Esophagus mucosa (tissue), 1 donor: ENCODE measurements around the gene TRMT44. TPM values are rescaled to one million over a fixed set of nuclear protein-coding genes. Genes with fewer than 3 reads are reported as not detected.

Source experiments
- ATAC-seq: fragments of 200-7000 bp; cut with Tn5 transposase; one replicate; pipeline ENCODE4 v1.9.1; 2020
- total RNA-seq: library from RNA; stranded (reverse); gene quantifications from one replicate; pipeline ENCODE4 v1.2.4, GENCODE V29; 2023
- donor health status: DM: yes; HTN: yes; CAD: no.

Gene TRMT44
- total RNA-seq, 1 donor from 2014 or later, result 15.7 TPM

DNA sequence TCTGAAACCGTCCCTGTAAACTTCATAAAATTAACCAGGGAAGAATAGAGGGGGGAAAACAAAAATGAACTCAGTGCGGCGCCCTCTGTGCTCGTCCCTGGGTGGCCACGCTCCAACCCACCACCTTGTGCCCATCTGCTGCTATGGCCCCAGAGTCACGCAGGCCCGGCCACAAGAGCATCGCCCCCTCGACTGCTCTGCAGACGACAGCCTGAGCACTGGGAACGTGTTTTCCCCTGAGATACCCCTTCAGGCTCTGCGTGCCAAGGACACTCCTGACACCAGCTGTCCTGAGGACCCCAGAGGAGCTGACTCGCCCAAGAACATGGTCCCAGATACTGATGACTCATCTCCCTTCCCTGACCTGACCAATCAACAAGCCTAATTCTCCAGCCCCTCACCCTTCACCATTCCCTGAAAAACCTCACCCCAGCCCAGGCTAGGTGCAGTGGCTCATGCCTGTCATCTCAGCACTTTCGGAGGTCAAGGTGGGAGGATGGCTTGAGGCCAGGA is 75.5 kb downstream of the TRMT44 start:
- no peak for ATAC-seq

DNA sequence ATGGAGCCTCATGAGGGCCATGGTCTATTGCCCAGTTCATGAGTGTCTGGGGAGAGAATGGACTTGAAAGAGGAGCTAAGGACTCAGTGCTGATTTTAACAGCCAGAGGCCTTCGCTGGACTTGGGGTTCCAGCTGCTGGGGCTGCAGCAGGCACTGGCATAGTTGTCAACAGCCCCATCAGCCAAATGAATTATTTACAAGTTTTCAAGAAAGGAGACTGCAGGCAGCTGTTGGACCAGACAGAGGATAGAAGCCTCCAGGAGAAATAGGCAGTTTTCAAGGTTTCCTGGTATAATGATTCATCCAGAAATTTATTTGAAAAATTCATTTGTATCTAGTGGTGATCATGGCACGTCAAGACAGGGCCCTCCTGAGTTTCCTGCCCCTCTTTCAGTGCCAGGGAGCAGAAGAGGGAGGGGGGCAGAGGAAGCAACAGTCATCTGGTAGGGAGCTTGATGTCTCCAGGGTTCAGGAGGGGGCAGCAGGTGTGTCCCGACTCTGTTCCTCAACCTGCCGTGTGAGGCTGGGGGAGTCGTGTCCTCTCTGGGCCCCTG is 76.5 kb downstream of the TRMT44 start:
- no peak for ATAC-seq

- no peak for ATAC-seq
These were observed 77.4 kb downstream of the TRMT44 start for GRCh38 chr4:8517946-8518345.

DNA sequence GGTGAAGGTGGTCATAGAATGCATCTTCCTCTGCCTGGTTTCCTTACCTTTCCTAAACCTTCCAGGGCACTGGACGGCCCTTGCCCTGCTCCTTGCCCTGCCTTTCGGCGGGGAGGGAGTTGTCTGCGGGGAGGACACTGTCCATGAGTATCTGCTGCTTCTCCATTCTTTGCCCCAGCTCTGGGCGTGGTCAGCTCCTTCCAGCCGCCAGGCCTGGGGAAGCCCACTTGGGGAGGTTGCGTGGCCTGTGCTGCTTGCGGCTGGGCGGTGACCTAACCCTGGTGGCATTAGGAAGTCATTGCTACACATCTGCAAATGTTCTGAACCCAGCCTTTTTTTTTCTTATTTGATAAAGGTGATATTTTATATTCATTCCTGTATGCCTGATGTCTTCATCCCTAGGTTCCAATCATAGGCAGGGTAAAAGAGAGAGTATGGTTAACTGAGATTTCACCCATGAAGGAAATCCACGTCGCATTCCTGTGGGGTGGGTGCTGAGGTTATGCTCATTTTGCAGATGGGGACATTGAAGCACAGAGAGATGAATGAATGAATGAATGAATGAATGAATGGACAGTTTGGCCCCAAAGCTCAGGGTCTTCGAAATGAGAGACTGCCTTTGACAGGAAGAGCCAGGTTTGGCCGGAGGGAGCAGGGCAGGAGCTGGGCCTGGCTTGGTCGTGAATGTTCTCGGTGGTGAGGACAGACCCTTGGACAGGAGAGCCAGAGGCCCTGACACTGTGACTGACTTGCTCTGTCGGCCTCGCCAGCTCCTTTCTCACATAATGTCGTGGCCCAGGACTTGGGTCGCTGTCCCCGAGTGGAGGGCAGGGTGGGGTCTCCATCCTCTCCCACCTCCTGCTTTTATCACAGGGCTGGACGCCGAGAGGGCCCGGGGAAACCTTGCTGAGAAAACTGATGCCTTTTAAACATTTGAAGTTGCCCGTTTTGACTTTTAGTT is 81.9 kb downstream of the TRMT44 start:
- ATAC-seq, result no peak

- ATAC-seq, result no peak
These were observed 82.6 kb downstream of the TRMT44 start for GRCh38 chr4:8523175-8523574.

DNA sequence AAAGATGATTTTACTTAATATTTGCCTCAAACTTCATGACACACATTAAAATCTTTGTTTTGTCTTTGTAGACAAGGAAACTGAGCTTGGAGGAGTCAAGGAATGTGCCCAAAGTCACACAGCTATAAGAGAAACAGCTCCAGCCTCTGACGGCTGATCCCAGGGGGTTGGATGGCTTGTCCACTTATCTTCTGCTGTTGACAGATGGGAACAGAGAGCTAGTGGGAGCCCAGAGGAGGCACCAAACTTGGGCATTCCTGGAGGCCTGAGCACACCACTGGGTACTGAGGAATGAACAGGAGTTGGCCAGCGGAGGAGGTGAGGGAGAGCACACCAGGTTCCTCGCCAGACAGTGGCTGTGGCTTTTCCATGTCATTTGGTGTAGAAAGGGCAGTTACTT is 83.2 kb downstream of the TRMT44 start:
- no peak for ATAC-seq

GRCh38 chr4:8524595-8525382 is 84.2 kb downstream of the TRMT44 start:
- ATAC-seq, result no peak

DNA sequence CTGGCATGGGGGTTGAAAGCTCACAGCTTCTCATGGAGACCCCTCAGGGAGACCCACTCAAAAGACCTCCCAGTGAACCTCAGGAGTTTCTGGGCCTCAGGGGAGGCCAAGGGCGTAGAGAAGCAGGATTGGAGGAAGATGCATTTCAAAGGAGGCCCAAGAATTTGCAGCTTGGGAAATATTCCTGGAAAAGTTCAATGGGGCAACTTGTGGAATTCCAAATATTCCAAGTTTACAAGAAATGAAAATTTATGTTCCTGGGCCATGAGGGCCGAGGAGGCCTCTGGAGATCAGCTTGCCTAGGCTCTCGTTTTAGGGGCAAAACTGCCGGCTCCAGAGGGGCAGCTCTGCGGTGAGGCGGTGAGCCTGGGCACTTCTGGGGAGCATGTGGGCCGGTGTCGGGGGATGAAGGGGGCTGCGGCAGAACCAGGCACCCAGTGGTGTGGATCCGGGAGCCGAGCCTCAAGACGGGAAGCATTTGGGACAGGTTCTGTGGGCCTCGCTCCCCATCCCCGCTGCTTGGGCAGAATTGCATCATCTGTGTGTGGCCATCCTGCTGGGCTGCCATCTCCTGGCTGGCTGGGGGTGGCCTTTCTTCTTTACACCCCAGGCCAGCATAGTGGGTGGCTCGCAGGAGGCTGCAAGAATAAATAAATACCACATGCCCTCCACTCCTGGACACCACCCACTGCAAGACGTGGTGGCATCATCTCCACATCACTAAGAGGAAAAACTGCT is 85.0 kb downstream of the TRMT44 start:
- no peak for ATAC-seq

Other genes with a start within 250 kb of the TRMT44 start
- 52.9 TPM for gene SH3TC1, start 241.5 kb upstream of the TRMT44 start, total RNA-seq
- gene HTRA3, start 171.0 kb upstream of the TRMT44 start, total RNA-seq, result 1.0 TPM
- 48.0 TPM for gene ACOX3, start 54 bp upstream of the TRMT44 start, total RNA-seq
- gene GPR78, start 139.6 kb downstream of the TRMT44 start, total RNA-seq, result 6.4 TPM
- 0.80 TPM for gene CPZ, start 152.0 kb downstream of the TRMT44 start, total RNA-seq